Hematopoietic multipotent progenitor cell treated with erythropoietin and hydrocortisone succinate and interleukin-3 and kit ligand, for 4 days (in vitro differentiated cells): ENCODE measurements around the gene SPATA13.
A peak's percentile ranks its signal among the peaks of the same experiment; 100 is the strongest.
"Not testable (repeated sequence)": the region's sequence is repeated elsewhere in the genome, so short reads cannot be mapped to it uniquely, and the experiment has no call there.

Experiments used
- DNase-seq: peaks from one replicate; pipeline ENCODE4 v3.0.0-alpha.2; 2015

Gene SPATA13

GRCh38 chr13:24160458-24161009 is at the start of gene SPATA13:
SPATA13 (plus strand) TSS chr13:24160720; CDS start chr13:24222930, 62,210 bp downstream.
- DNase-seq, result peak; percentile 96

- DNase-seq, result no peak
These were observed 47.7 kb upstream of the SPATA13 start for GRCh38 chr13:24112791-24113190.

- DNase-seq, result no peak
These were observed 44.8 kb upstream of the SPATA13 start for GRCh38 chr13:24115671-24116070.

- no peak for DNase-seq
These were observed 44.4 kb upstream of the SPATA13 start for GRCh38 chr13:24116131-24116530.

- DNase-seq, result no peak
These were observed 41.9 kb upstream of the SPATA13 start for GRCh38 chr13:24118576-24118975.

- no peak for DNase-seq
These were observed 40.7 kb upstream of the SPATA13 start for GRCh38 chr13:24119626-24120508.

GRCh38 chr13:24122045-24122444 is 38.5 kb upstream of the SPATA13 start:
- DNase-seq, result not testable (repeated sequence)

GRCh38 chr13:24122569-24122968 is 38.0 kb upstream of the SPATA13 start:
- DNase-seq, result no peak

GRCh38 chr13:24123761-24124160 is 36.8 kb upstream of the SPATA13 start:
- DNase-seq, result no peak

- no peak for DNase-seq
These were observed 35.6 kb upstream of the SPATA13 start for GRCh38 chr13:24124789-24125476.

GRCh38 chr13:24127116-24127631 is 33.3 kb upstream of the SPATA13 start:
- DNase-seq, result no peak

GRCh38 chr13:24128112-24128511 is 32.4 kb upstream of the SPATA13 start:
- DNase-seq, result no peak

- DNase-seq, result no peak
These were observed 31.6 kb upstream of the SPATA13 start for GRCh38 chr13:24128962-24129361.

GRCh38 chr13:24129914-24130774 is 30.4 kb upstream of the SPATA13 start:
- peak; percentile 20 for DNase-seq

GRCh38 chr13:24131749-24132148 is 28.8 kb upstream of the SPATA13 start:
- no peak for DNase-seq

GRCh38 chr13:24133021-24133795 is 27.3 kb upstream of the SPATA13 start:
- no peak for DNase-seq

- DNase-seq, result no peak
These were observed 26.3 kb upstream of the SPATA13 start for GRCh38 chr13:24134231-24134630.

GRCh38 chr13:24134757-24135156 is 25.8 kb upstream of the SPATA13 start:
- no peak for DNase-seq

- DNase-seq, result no peak
These were observed 24.7 kb upstream of the SPATA13 start for GRCh38 chr13:24135674-24136300.

- no peak for DNase-seq
These were observed 21.6 kb upstream of the SPATA13 start for GRCh38 chr13:24138911-24139310.

GRCh38 chr13:24141333-24141910 is 19.1 kb upstream of the SPATA13 start:
- DNase-seq, result no peak
